GM12878 (cell line): ENCODE data around the gene SLC2A3.
"Not testable (repeated sequence)": the region's sequence is repeated elsewhere in the genome, so short reads cannot be mapped to it uniquely, and the experiment has no call there.

Source experiments
- EZH2 ChIP-seq: IDR thresholded peaks from 2 replicates; pipeline ENCODE4 v1.6.1; 2012; ENCODE audit warnings: low read depth, mild to moderate bottlenecking, control low read depth, inconsistent platforms, low read length, borderline replicate concordance; ENCODE audit not compliant: control insufficient read depth
- MAX ChIP-seq: IDR thresholded peaks from 2 replicates; pipeline ENCODE4 v1.6.1; 2012; ENCODE audit warnings: low read depth, low read length, improper control_type of control experiment
- MTA3 ChIP-seq: IDR thresholded peaks from 2 replicates; pipeline ENCODE4 v1.6.1; 2012; ENCODE audit warnings: low read length, inconsistent platforms, borderline replicate concordance
- NRF1 ChIP-seq: conservative IDR thresholded peaks from 2 replicates; pipeline ENCODE4 v1.6.1; 2011; ENCODE audit warnings: mild to moderate bottlenecking, low read depth, low read length, improper control_type of control experiment
- POLR2A ChIP-seq: IDR thresholded peaks from 2 replicates; pipeline ENCODE4 v1.6.1; 2011; ENCODE audit warnings: low read depth, mild to moderate bottlenecking, low read length
- POLR2AphosphoS5 ChIP-seq: IDR thresholded peaks from 2 replicates; pipeline ENCODE4 v1.6.1; 2011; ENCODE audit warnings: mild to moderate bottlenecking, low read length, inconsistent platforms
- SIN3A ChIP-seq: IDR thresholded peaks from 2 replicates; pipeline ENCODE4 v1.6.1; 2012; ENCODE audit warnings: low read depth, low read length, improper control_type of control experiment
- SPI1 ChIP-seq: IDR thresholded peaks from 2 replicates; pipeline ENCODE4 v1.6.1; 2011; ENCODE audit warnings: low read depth, mild to moderate bottlenecking, low read length, moderate library complexity, borderline replicate concordance; ENCODE audit not compliant: insufficient read depth
- TAF1 ChIP-seq: IDR thresholded peaks from 2 replicates; pipeline ENCODE4 v1.6.1; 2011; ENCODE audit warnings: mild to moderate bottlenecking, low read depth, low read length, borderline replicate concordance
- TARDBP ChIP-seq: IDR thresholded peaks from 2 replicates; pipeline ENCODE4 v1.6.1; 2016; ENCODE audit warnings: borderline replicate concordance

GRCh38 chr12:7880952-7881735 is 54.8 kb downstream of the SLC2A3 start:
- TF ChIP-seq POLR2AphosphoS5, POLR2A, SPI1, TARDBP, SIN3A, EZH2, MAX, NRF1, MTA3, TAF1: not testable (repeated sequence)
